Activated gamma-delta T cell treated with anti-CD3 and anti-CD28 coated beads, Interleukin-2, amount 50 U/mL, for 16 hours (primary cell): ENCODE data around the gene ARSG.

Experiments used
- DNase-seq: peaks from one replicate; pipeline ENCODE4 v3.0.0-alpha.2; 2020; ENCODE audit warnings: low read depth

ARSG gene

DNA sequence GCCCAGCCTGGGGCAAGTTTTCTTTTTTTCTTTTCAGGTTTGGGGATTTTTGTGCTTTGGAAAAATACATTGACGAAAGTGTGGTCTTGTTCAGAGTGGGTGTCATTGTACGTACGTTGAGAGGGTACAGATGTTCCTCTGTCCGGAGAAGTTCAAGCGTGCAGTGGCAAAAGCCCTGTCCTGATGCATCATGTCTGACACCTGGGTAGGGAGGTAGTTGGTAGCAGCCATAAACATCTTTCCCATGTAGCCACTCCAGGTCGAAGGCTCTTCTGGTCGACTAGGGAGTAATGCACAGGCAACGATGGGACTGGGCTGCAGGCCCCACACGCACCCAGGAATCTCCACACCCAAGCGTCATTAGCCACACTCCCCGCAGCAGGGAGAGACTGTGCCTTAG, 138.6 kb downstream of the ARSG start:
- DNase-seq: no peak

DNA sequence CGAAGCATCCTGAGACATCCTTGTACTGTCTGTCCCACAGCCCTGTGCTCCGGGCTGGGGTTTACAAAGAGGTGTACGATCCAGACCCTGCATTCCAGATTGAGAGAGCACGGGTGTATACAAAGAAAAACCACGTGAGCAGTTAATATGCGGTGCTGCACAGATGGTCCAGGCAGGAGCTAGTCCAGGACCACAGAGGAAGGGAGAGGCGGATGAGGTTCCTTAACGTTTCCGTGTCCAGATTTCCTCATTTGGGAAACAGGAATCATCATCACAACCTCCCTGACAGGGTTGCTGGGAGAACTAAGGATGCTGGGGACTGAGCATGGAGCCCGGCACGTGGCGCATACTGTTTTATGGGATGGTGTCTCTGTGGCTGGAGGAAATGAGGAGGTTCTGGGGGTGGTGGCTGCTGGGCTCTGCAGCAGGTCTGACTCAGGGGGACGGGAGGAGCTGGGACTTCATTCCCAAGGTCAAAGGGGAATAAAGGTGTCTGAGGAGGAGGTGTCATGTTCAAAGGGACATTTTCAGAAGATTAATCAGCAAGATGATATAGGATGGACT, 139.8 kb downstream of the ARSG start:
- no peak for DNase-seq

GRCh38 chr17:68431661-68432071, 140.4 kb downstream of the ARSG start:
- no peak for DNase-seq

- no peak for DNase-seq
Measured at GRCh38 chr17:68432086-68432864, 141.0 kb downstream of the ARSG start.

DNA sequence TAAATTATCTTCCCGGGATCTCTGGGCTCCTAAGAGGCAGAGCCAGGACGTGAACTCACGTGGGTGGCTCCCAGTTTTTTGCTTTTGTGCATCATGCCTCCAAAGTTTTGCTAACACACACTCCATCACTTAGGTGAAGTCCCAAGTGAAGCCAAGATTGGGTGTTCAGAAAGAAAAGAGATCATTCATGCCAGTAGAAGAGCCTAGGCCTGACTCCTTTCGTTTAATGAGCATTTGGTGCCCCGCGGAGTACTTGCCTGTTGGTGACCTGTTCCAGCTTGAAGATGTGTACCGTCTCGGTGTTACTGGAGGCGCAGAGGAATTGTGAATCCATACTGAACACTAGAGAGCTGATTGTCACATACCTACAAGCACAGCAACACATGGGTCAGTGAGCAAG, 141.9 kb downstream of the ARSG start:
- DNase-seq: no peak

GRCh38 chr17:68433911-68434508, 142.7 kb downstream of the ARSG start:
- no peak for DNase-seq

- DNase-seq: no peak
Measured at GRCh38 chr17:68435361-68435760, 144.1 kb downstream of the ARSG start.

- peak; percentile 75 for DNase-seq
Measured at GRCh38 chr17:68435876-68436842, 144.9 kb downstream of the ARSG start.

- peak; percentile 22 for DNase-seq
Measured at GRCh38 chr17:68437979-68438822, 146.9 kb downstream of the ARSG start.

DNA sequence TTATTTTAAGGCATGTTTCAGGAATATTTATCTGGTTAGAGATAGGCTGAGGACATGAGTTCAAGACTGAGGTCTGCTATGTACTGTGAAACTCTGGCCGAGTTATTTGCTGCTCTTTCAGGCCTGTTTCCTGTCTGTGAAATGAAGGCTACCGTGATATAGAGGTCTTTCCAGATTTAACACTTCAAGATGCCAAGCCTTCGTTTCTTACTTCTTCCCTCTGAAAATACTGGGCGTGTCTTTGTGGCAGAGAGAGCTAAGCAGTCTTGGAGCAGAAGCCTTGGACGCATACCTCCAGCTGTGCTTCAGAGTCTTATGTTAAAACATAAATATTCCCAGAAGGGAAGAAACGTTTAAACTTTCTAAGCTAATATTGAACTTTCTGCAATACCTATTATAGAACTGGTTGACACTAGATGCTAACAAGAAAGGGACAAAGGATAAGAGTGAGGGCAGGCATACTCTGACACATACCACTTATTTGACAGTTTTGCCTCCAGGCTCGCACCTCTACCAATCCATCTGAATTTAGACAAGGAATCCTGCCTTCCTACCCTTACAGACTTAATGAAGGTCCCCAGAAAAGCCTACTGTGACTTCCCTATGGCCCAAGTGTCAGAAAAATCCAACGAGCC, 148.5 kb downstream of the ARSG start:
- DNase-seq: no peak

GRCh38 chr17:68440526-68440925, 149.2 kb downstream of the ARSG start:
- DNase-seq: no peak

DNA sequence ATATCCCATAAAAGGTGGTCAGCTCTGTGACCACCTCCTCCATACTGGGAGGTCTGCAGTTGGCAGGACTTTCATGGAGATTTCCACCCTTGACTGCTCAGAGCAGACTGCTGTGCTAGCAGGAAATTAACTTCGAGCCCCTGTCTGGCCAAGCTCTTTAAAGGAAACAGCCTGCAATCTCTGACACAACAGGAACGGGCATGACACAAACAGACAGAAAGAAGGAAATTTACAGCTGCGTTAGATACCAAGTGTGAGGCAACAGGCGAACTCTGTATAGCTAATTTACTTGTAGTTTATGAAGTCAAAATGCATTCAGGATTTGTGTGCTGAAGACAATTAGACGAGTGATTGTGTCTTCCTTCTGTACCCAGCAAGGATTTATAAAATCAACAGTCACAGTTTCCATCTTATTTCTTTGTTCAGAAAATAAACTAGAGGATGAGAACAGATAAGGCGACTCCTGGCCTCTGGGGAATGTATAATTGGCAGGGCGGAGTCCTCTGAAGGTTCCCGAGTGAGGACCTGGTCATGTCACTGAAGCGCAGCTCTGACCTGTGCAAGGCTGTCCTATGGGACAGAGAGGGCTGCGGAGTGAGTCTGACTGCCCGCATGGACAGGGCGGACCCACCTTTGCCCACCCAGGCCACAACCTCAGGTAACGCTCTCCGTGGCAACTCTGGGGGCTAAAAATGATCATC, 149.9 kb downstream of the ARSG start:
- DNase-seq: no peak

DNA sequence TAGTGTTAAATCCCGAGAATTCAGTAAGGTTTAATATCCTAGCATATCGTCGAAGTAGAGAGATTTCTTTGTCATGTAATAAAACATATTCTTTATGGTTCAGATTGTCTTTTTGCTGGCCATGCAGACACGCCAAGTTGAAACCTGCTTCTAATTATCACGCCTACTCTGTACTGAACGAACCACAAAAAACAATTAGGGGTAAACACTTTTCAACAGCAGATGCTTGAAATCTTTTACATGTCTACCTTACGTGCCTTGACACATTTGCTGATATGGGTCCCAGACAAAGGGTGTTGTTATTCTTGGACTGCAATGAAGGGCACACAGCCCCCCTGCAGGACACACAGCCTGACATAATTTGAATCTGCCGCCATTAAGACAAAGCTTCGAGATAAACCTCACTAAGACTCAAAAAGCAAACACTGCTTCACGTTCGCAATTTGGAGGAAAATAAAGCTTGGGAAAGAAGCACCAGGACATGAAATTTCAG, 152.7 kb downstream of the ARSG start:
- no peak for DNase-seq

- DNase-seq: no peak
Measured at GRCh38 chr17:68445671-68446070, 154.4 kb downstream of the ARSG start.

GRCh38 chr17:68446626-68447041, 155.3 kb downstream of the ARSG start:
- no peak for DNase-seq

DNA sequence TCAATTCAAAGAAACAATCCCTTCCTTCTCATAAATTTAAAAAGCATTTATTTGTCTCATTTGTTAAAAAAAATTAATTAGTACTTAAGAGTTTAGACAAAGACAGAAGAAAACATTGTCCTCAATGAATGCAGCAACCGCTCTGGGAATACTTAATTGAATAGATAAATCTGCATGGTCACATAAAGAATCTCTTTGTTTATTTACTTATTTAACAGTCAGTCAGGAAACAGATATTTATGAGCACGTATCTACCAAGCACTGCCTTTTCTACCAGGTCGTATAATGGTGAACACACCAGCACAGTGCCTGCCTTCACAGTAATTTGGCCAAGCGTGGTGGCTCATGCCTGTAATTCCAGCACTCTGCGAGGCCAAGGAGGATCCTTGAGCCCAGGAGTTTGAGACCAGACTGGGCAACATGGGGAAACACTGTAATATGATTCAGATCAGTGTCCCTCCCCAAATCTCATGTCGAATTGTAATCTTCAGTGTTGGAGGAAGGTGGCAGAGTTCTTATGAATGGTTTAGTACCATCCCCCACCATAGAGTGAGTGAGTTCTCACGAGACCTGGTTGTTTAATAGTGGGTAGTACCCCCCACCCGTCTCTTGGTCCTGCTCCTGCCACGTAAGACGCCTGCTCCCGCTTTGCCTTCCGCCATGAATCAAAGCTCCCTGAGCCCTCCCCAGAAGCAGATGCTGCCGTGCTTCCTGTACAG, 157.9 kb downstream of the ARSG start:
- no peak for DNase-seq

DNA sequence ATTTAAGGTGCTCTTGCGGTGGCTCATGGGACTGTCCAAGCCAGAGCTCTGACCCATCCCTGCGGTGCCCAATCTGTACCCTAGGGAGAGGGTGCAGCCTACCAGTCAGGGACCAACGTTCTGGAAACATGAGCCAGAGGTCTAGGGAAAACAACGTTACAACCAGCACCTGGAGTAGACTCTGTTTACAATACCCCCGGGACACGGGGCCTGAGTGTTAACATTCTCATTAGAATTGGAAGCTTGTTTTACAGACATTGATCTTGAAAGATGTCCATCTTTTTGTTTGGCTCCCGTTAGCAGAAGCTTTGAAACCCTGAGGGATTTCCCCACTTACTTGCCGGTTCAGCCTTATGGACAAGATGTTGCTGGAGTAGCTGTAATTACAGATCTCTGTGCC, 159.1 kb downstream of the ARSG start:
- DNase-seq: no peak

GRCh38 chr17:68450801-68451200, 159.5 kb downstream of the ARSG start:
- no peak for DNase-seq

- no peak for DNase-seq
Measured at GRCh38 chr17:68451670-68452354, 160.5 kb downstream of the ARSG start.
